GM23338 (cell line): ENCODE measurements around the gene PGM1.
A peak's percentile ranks its signal among the peaks of the same experiment; 100 is the strongest.

Source experiments
- CREB1 ChIP-seq: fragments of 250-450 bp; sonication (Bioruptor Pico); IDR thresholded peaks from 2 replicates; pipeline ENCODE4 v1.5.0; 2020; ENCODE audit warnings: low read depth, mild to moderate bottlenecking, moderate library complexity
- EZH2 ChIP-seq: fragments of 200-600 bp; sonication (generic); IDR thresholded peaks from one replicate; pipeline ENCODE4 v1.8.0; 2017; ENCODE audit warnings: antibody characterized with exemption, mild to moderate bottlenecking, low read depth; ENCODE audit not compliant: unreplicated experiment
- POLR2AphosphoS5 ChIP-seq: IDR thresholded peaks from 2 replicates; pipeline ENCODE4 v1.6.1; 2016; ENCODE audit warnings: antibody characterized with exemption, low read depth
- ZNF114 ChIP-seq: fragments of 250-450 bp; sonication (Bioruptor Pico); IDR thresholded peaks from 2 replicates; pipeline ENCODE4 v1.5.0; 2020; ENCODE audit warnings: mild to moderate bottlenecking, moderate library complexity
- TF ChIP-seq, protein P1 (sequence below), 2 experiments: fragments of 200-600 bp in 1 of 2; sonication (generic) in 1 of 2; conservative IDR thresholded peaks; 2 replicates each; pipeline versions ENCODE4 v1.5.1 to v1.6.1; 2016 to 2017; ENCODE audit warnings: antibody characterized with exemption in 2 of 2, low read depth in 2 of 2, mild to moderate bottlenecking in 2 of 2, moderate library complexity in 1 of 2
- TF ChIP-seq, protein P2 (sequence below): IDR thresholded peaks from one replicate; pipeline ENCODE4 v1.6.1; 2018; ENCODE audit warnings: antibody characterized with exemption; ENCODE audit not compliant: unreplicated experiment

DNA sequence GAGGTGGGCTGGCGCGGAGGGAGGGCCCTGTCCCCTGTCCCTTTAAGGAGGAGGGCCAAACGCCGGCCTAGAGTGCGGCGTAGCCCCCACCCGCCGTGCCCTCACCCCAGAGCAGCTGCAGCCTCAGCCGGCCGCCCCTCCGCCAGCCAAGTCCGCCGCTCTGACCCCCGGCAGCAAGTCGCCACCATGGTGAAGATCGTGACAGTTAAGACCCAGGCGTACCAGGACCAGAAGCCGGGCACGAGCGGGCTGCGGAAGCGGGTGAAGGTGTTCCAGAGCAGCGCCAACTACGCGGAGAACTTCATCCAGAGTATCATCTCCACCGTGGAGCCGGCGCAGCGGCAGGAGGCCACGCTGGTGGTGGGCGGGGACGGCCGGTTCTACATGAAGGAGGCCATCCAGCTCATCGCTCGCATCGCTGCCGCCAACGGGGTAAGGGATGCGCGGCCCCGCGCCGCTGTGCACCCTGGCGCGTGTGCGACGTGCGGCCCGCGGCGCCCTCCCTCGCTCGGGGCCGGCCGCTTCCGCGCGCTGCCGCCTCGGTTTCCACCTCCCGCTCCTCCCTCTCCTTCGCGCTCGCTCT is at the start of gene PGM1:
- TF ChIP-seq POLR2AphosphoS5 (peak; percentile 73), ZNF114 (no peak), EZH2 (no peak), CREB1 (CRISPR knock-in tag) (0 out of 2 replicates have a peak, but pooled peaks have one; percentile 26)
- TF ChIP-seq, protein P1, sequence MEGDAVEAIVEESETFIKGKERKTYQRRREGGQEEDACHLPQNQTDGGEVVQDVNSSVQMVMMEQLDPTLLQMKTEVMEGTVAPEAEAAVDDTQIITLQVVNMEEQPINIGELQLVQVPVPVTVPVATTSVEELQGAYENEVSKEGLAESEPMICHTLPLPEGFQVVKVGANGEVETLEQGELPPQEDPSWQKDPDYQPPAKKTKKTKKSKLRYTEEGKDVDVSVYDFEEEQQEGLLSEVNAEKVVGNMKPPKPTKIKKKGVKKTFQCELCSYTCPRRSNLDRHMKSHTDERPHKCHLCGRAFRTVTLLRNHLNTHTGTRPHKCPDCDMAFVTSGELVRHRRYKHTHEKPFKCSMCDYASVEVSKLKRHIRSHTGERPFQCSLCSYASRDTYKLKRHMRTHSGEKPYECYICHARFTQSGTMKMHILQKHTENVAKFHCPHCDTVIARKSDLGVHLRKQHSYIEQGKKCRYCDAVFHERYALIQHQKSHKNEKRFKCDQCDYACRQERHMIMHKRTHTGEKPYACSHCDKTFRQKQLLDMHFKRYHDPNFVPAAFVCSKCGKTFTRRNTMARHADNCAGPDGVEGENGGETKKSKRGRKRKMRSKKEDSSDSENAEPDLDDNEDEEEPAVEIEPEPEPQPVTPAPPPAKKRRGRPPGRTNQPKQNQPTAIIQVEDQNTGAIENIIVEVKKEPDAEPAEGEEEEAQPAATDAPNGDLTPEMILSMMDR (conservative IDR thresholded peaks at IDR 0.05; ENCODE audit: low read depth in 2 of 2): no peak
- TF ChIP-seq, protein P2, sequence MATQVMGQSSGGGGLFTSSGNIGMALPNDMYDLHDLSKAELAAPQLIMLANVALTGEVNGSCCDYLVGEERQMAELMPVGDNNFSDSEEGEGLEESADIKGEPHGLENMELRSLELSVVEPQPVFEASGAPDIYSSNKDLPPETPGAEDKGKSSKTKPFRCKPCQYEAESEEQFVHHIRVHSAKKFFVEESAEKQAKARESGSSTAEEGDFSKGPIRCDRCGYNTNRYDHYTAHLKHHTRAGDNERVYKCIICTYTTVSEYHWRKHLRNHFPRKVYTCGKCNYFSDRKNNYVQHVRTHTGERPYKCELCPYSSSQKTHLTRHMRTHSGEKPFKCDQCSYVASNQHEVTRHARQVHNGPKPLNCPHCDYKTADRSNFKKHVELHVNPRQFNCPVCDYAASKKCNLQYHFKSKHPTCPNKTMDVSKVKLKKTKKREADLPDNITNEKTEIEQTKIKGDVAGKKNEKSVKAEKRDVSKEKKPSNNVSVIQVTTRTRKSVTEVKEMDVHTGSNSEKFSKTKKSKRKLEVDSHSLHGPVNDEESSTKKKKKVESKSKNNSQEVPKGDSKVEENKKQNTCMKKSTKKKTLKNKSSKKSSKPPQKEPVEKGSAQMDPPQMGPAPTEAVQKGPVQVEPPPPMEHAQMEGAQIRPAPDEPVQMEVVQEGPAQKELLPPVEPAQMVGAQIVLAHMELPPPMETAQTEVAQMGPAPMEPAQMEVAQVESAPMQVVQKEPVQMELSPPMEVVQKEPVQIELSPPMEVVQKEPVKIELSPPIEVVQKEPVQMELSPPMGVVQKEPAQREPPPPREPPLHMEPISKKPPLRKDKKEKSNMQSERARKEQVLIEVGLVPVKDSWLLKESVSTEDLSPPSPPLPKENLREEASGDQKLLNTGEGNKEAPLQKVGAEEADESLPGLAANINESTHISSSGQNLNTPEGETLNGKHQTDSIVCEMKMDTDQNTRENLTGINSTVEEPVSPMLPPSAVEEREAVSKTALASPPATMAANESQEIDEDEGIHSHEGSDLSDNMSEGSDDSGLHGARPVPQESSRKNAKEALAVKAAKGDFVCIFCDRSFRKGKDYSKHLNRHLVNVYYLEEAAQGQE: no peak
